ENCODE measurements around the gene PRND. TPM values are rescaled to one million over a fixed set of nuclear protein-coding genes. Genes with fewer than 3 reads are reported as not detected.

PRND gene
- total RNA-seq, 1 experiment from 2014 or later = not detected

DNA sequence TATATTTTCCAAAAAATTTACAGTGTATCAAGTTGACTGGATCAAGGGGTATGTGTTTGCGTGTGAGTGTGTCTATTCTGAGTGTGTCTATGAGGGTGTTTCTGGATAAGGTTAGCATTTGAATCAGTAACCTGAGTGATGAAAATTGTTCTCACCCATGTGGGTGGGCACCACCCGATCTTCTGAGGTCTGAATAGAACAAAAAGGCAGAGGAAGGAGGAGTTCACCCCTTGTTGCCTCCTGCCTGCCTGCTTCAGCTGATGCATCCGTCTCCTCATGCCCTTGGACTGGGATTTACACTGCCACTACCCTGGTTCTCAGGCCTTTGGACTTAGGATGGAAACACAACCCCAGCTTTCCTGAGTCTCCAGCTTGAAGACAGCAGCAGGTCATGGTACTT lies 13.7 kb upstream of the PRND start:
- H3F3A ChIP-seq (ENCODE audit: insufficient read depth, low read depth) = peaks cover 19% of the 10 kb centered on the region
- no peak overlapping the region for H3K27ac ChIP-seq
- H2AFZ ChIP-seq = no peak overlapping the region
- intact Hi-C loops (cut with micrococcal nuclease; ENCODE audit: unreplicated experiment) = no loop called here
- CTCF ChIA-PET = no interaction called here
- no peaks in the 10 kb centered on the region for H3K9me2 ChIP-seq (ENCODE audit: insufficient read depth)
- no peaks in the 10 kb centered on the region for H3K9me3 ChIP-seq (ENCODE audit: insufficient read depth, low read depth)
- no peaks in the 10 kb centered on the region for H3K27me3 ChIP-seq (ENCODE audit: insufficient read depth, low read depth)
- no peak overlapping the region for H3K4me2 ChIP-seq
- no peaks in the 10 kb centered on the region for H3K36me3 ChIP-seq (ENCODE audit: low read depth)
- TF ChIP-seq, protein P1, sequence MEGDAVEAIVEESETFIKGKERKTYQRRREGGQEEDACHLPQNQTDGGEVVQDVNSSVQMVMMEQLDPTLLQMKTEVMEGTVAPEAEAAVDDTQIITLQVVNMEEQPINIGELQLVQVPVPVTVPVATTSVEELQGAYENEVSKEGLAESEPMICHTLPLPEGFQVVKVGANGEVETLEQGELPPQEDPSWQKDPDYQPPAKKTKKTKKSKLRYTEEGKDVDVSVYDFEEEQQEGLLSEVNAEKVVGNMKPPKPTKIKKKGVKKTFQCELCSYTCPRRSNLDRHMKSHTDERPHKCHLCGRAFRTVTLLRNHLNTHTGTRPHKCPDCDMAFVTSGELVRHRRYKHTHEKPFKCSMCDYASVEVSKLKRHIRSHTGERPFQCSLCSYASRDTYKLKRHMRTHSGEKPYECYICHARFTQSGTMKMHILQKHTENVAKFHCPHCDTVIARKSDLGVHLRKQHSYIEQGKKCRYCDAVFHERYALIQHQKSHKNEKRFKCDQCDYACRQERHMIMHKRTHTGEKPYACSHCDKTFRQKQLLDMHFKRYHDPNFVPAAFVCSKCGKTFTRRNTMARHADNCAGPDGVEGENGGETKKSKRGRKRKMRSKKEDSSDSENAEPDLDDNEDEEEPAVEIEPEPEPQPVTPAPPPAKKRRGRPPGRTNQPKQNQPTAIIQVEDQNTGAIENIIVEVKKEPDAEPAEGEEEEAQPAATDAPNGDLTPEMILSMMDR (conservative IDR thresholded peaks at IDR 0.05) = no peak
- TF ChIP-seq EZH2 (IDR thresholded peaks at IDR 0.05; ENCODE audit: low read depth) = no peak
- H3K79me2 ChIP-seq (ENCODE audit: low read depth) = no peaks in the 10 kb centered on the region
- POLR2A ChIA-PET (ENCODE audit: unreplicated experiment) = no interaction called here
- BruUV-seq (replicated peaks) = no TSS peak
- DNase-seq = no peak
- no peak overlapping the region for H3K4me3 ChIP-seq
- no peaks in the 10 kb centered on the region for H4K20me1 ChIP-seq (ENCODE audit: insufficient read depth)
- peaks cover 24% of the 10 kb centered on the region for H3K4me1 ChIP-seq (replicated peaks; ENCODE audit: insufficient read depth)

DNA sequence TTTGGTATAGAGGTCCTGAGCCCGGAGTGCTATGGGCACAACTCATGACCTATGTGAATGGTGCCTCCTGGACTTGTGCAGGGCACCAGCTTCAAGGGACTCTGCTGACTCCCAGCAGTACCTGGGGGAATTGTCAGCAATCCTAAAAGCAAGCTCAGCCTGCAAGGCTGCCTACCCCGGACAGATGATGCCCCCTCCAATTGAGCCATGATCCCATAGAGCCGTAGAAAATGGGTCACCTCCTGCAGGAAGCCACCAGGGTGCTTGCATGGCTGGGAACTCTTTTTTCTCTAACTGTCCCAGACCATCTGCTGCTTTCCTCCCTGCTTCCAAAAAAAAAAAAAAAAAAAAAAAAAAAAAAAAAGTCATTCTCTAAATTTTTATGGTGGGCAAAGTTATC lies 12.9 kb upstream of the PRND start:
- no peak overlapping the region for H3K4me3 ChIP-seq
- POLR2A ChIA-PET (ENCODE audit: unreplicated experiment) = no interaction called here
- no peak overlapping the region for H3K27ac ChIP-seq
- DNase-seq = no peak
- H3K9me2 ChIP-seq (ENCODE audit: insufficient read depth) = no peaks in the 10 kb centered on the region
- no peaks in the 10 kb centered on the region for H4K20me1 ChIP-seq (ENCODE audit: insufficient read depth)
- no peaks in the 10 kb centered on the region for H3K36me3 ChIP-seq (ENCODE audit: low read depth)
- no peaks in the 10 kb centered on the region for H3K27me3 ChIP-seq (ENCODE audit: insufficient read depth, low read depth)
- TF ChIP-seq EZH2 (IDR thresholded peaks at IDR 0.05; ENCODE audit: low read depth) = no peak
- TF ChIP-seq, protein P1 (conservative IDR thresholded peaks at IDR 0.05) = no peak
- peaks cover 21% of the 10 kb centered on the region for H3K4me1 ChIP-seq (replicated peaks; ENCODE audit: insufficient read depth)
- peaks cover 16% of the 10 kb centered on the region for H3F3A ChIP-seq (ENCODE audit: insufficient read depth, low read depth)
- no peaks in the 10 kb centered on the region for H3K79me2 ChIP-seq (ENCODE audit: low read depth)
- CTCF ChIA-PET = no interaction called here
- no peaks in the 10 kb centered on the region for H3K9me3 ChIP-seq (ENCODE audit: insufficient read depth, low read depth)
- H3K4me2 ChIP-seq = no peak overlapping the region
- BruUV-seq (replicated peaks) = no TSS peak
- intact Hi-C loops (cut with micrococcal nuclease; ENCODE audit: unreplicated experiment) = no loop called here
- no peak overlapping the region for H2AFZ ChIP-seq

DNA sequence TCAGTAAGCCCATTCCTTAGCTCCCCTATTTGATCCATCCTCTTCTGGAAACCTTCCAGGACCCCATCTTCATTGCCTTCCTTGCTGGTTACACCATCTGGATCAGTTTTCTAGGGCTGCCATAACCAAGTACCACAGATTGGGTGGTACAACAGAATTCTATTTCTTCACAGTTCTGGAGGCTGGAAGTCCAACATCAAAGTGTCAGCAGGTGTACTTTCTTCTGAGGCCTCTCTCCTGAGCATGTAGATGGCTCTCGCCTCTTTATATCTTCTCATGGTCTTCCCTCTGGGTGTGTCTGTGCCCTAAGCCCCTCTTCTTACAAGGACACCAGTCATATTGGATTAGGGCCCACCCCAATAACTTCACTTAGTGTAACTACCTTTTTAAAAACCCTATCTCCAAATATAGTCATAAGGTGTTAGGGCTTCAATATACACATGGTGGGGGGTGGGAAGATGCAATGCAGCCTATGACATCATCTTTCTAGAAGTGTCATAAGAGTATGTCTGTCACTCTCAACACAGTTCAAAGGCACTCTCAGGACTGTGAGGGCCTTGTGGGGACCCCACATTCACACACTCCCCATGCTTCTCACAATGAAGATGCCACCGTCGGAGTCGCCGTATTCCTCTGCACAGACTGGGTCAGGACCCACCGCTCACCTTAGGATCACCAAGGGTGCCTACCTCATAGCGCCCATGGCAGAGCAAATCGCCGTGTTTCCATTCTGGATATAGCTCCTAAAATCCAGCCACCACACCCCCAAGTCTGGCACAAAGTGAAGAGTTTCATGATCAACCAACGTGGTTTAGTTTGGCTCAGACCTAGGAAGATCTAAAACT lies 12.2 kb upstream of the PRND start:
- DNase-seq = no peak
- H3K27me3 ChIP-seq (ENCODE audit: insufficient read depth, low read depth) = no peaks in the 10 kb centered on the region
- no peaks in the 10 kb centered on the region for H3K9me2 ChIP-seq (ENCODE audit: insufficient read depth)
- H4K20me1 ChIP-seq (ENCODE audit: insufficient read depth) = no peaks in the 10 kb centered on the region
- no TSS peak for BruUV-seq (replicated peaks)
- no peak overlapping the region for H3K4me3 ChIP-seq
- POLR2A ChIA-PET (ENCODE audit: unreplicated experiment) = no interaction called here
- intact Hi-C loops (cut with micrococcal nuclease; ENCODE audit: unreplicated experiment) = loop anchor here (5.0 kb wide), 2 partner anchors 252 to 692 kb away; partner anchors contain the start of gene RNF24
- no peaks in the 10 kb centered on the region for H3K36me3 ChIP-seq (ENCODE audit: low read depth)
- H3K9me3 ChIP-seq (ENCODE audit: insufficient read depth, low read depth) = no peaks in the 10 kb centered on the region
- no peak overlapping the region for H2AFZ ChIP-seq
- H3K4me1 ChIP-seq (replicated peaks; ENCODE audit: insufficient read depth) = peaks cover 22% of the 10 kb centered on the region
- no peak overlapping the region for H3K4me2 ChIP-seq
- TF ChIP-seq, protein P1 (conservative IDR thresholded peaks at IDR 0.05) = no peak
- TF ChIP-seq EZH2 (IDR thresholded peaks at IDR 0.05; ENCODE audit: low read depth) = no peak
- H3K27ac ChIP-seq = no peak overlapping the region
- no peaks in the 10 kb centered on the region for H3K79me2 ChIP-seq (ENCODE audit: low read depth)
- CTCF ChIA-PET = no interaction called here
- peaks cover 20% of the 10 kb centered on the region for H3F3A ChIP-seq (ENCODE audit: insufficient read depth, low read depth)

Measured in PC-9 (cell line).